ENCODE measurements around the gene RNF186.

The RNF186 gene

DNA sequence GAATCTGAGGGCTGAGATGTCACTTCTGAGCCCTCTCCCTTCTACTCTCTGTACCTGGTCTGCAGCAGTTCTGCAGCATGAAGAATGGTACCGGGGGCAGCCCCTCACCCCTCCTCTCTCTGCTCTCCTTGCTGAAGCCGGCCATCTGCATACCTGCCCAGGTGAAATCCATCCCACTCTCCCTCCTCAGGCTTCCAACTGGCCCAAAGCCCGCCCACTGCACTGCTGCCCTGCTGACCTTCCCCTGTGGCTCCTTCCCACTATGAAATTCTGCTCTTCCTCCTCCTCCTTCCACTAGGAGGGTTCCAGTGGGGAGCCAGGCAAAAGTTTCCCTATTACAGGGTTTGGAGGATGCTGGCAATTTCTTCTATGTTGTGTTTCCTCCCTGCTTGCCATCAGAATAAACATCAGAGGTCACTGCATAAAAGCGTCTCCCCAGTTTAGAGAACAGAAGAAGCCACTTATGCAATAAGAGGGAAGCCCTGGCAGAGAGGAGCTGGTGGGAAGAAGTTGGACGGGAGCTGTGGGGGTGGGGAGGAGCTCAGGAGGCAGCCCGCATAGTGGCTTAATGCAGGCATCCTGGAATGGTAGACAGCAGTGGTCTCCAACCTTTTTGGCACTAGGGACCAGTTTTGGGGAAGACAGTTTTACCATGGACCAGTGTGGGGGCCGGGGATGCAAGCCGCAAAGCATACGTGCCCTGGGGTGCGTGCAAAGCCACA lies 45.7 kb downstream of the RNF186 start:
- Mint-ChIP-seq H3K36me3 (ENCODE audit: low read depth) (no peaks in the 10 kb centered on the region), H3K27me3 (ENCODE audit: low read depth) (no peaks in the 10 kb centered on the region), H3K4me1 (ENCODE audit: low read depth) (peaks cover 8% of the 10 kb centered on the region), H3K4me3 (no peak overlapping the region), H3K9me3 (no peaks in the 10 kb centered on the region), H3K27ac (no peak overlapping the region)

DNA sequence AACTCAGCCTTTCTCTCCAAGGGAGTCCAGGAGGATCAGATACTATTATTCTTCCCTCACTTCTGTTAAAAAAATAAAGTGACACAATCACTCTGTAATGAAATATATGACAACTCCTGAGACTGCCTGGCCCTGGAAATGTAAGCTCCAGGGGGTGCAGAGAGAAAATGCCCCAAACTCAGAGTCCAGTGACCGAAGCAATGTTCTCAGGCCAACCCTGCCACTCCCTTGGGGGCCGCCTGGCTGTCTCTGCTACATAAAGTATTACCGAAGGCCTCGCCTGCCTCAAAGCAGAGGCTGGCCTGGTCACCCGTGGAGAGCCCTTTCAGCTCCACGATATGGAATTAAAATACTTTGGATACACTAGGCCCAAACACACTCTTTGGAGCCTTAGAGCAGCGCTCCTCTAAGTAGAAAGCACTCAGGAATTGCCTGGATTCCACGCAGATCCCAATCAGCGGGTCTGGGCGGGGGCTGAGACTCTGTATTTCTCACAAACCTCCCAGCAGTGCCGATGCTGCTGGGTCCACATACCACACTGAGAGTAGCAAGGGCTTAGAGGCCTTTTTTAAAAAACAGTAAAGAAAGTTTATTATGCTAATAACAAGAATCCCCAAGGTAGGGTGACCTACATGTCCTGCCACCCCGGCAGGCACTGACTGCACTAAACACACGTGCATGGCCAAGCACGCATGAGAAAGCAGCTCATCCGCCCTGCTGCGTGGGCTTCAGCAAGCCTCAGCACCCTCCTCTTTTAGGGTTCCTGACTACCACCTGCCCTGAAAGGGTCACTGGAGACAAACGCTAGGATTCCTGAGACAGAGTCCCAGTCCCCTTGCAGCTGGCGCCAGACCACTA lies 46.5 kb downstream of the RNF186 start:
- no peaks in the 10 kb centered on the region for H3K27me3 Mint-ChIP-seq (ENCODE audit: low read depth)
- no peaks in the 10 kb centered on the region for H3K36me3 Mint-ChIP-seq (ENCODE audit: low read depth)
- H3K4me1 Mint-ChIP-seq (ENCODE audit: low read depth), result peaks cover 8% of the 10 kb centered on the region
- no peaks in the 10 kb centered on the region for H3K9me3 Mint-ChIP-seq
- no peak overlapping the region for H3K27ac Mint-ChIP-seq
- H3K4me3 Mint-ChIP-seq, result no peak overlapping the region

DNA sequence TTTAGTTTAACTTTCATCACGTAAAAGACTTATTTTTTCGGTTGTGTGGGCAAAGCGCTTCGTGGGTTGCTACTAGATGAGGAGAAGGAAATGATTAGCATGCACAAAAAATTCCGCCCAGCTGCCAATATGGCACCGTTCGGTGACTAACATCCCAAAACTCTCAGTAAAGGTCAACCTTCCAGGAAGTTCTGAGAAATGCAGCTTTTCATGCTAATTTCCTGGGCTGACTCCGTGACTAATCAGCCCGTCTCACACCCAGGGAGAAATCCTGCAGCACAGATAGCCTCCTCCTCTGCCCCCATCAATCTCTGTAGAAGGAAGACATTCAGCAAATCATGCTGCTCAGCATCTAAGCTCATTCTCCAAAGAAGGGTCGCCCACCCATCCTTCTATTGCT lies 49.5 kb downstream of the RNF186 start:
- H3K27ac Mint-ChIP-seq, result no peak overlapping the region
- no peak overlapping the region for H3K4me3 Mint-ChIP-seq
- no peaks in the 10 kb centered on the region for H3K9me3 Mint-ChIP-seq
- H3K36me3 Mint-ChIP-seq (ENCODE audit: low read depth), result no peaks in the 10 kb centered on the region
- no peaks in the 10 kb centered on the region for H3K27me3 Mint-ChIP-seq (ENCODE audit: low read depth)
- H3K4me1 Mint-ChIP-seq (ENCODE audit: low read depth), result peaks cover 8% of the 10 kb centered on the region

DNA sequence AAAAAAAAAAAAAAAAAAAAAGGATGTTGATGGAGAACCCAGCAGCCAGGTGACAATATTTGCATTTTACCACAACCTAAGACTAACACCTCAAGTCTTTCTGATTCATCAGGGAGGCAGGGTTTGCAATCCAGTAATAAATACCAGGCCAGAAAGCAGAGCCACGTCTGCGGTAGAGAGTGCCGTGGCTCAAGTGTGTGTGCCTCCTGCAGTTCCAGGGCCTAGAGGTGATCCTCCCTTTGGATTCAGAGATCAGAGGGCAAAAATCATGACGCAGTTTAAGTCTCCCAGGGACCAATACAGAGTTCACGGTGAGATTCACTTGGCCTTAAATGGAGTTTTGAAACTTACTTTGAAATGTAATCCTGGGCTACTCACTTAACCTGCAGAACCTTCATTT lies 50.2 kb downstream of the RNF186 start:
- no peak overlapping the region for H3K4me3 Mint-ChIP-seq
- H3K4me1 Mint-ChIP-seq (ENCODE audit: low read depth), result peaks cover 8% of the 10 kb centered on the region
- H3K27me3 Mint-ChIP-seq (ENCODE audit: low read depth), result no peaks in the 10 kb centered on the region
- H3K36me3 Mint-ChIP-seq (ENCODE audit: low read depth), result no peaks in the 10 kb centered on the region
- H3K27ac Mint-ChIP-seq, result no peak overlapping the region
- H3K9me3 Mint-ChIP-seq, result no peaks in the 10 kb centered on the region

Data from T-helper 1 cell treated with Interleukin-12 subunit alpha and Interleukin-12 subunit beta and Interleukin-4 antibody, amounts not matched to agents 30 μg/mL and 1 μg/mL, for 36 hours (primary cell).